T-helper 2 cell treated with Interferon-gamma antibody and Interleukin-4, amounts not matched to agents 100 ng/mL and 5 ng/mL, for 36 hours (primary cell): Measurements from ENCODE around the gene PATL2. TPM values are rescaled to one million over a fixed set of nuclear protein-coding genes. Genes with fewer than 3 reads are reported as not detected.
"Not testable (repeated sequence)": the region's sequence is repeated elsewhere in the genome, so short reads cannot be mapped to it uniquely, and the experiment has no call there.

ENCODE experiments used
- intact Hi-C: fragments of 100-400 bp; cut with micrococcal nuclease; formaldehyde crosslinking; loops from one replicate; pipeline ENCODE4 v1.15.1; 2023
- total RNA-seq: library from RNA; stranded (reverse); gene quantifications from 2 replicates; pipeline ENCODE4 v1.2.3, GENCODE V29; 2022

PATL2 gene
- total RNA-seq, 1 donor from 2014 or later: 22.5 TPM

GRCh38 chr15:44659056-44659455, 52.1 kb downstream of the PATL2 start:
- intact Hi-C loops: no loop called here

- intact Hi-C loops: no loop called here
These were observed 53.7 kb downstream of the PATL2 start for GRCh38 chr15:44657378-44657777.

DNA sequence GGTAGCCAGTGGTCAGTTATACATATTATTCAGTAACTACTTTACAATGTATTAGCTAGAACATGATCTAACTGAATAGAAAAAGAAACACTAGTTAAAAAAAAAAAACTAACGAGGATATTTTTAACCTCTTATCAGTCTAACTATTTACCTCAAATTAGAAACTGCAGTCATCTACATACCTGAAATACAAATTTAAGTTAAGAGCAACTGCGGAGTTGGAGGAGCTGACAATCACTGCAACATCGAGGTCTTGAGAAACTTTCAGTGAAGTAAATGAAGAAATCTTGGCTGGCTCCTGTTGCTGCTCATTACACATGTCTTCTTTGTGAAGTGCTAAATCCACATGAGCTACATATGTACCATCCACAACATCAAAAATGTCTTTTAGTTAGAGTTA, 54.2 kb downstream of the PATL2 start:
- intact Hi-C loops: no loop called here

- intact Hi-C loops: no loop called here
These were observed 54.8 kb downstream of the PATL2 start for GRCh38 chr15:44656298-44656697.

DNA sequence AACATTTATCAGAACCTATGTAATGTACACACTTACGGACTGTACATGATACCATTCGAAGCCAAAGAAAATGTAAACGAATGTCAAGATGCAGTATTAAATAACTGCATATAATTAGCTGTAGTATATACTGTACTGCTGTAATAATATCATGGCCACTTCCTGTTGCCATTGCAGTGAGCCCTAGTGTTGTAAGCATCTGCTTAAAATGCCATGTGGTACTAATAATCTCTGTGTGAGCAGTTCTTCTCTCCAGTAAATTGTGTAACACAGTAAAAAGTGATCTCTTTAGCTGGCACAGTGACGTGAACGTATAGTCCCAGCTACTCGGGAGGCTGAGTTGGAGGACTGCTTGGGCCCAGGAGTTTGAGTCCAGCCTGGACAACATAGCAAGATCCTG, 56.3 kb downstream of the PATL2 start:
- intact Hi-C loops: no loop called here

GRCh38 chr15:44647637-44648036, 63.5 kb downstream of the PATL2 start:
- intact Hi-C loops: no loop called here

DNA sequence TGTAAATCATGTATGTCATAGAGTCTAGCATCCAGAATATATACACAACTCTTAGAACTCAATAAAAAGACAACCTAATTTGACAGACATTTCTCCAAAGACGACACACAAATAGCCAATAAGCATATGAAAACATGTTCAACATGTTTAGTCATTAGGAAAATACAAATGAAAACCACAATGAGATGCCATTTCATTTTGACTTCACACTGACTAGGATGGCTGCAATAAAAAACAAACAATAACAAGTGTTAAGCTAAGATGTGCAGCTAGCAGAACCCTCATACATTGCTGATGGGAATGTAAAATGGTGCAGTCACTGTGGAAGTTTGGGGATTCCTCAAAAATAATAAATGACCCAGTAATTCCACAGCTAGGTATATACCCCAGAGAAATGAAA, 64.1 kb downstream of the PATL2 start:
- intact Hi-C loops: no loop called here

DNA sequence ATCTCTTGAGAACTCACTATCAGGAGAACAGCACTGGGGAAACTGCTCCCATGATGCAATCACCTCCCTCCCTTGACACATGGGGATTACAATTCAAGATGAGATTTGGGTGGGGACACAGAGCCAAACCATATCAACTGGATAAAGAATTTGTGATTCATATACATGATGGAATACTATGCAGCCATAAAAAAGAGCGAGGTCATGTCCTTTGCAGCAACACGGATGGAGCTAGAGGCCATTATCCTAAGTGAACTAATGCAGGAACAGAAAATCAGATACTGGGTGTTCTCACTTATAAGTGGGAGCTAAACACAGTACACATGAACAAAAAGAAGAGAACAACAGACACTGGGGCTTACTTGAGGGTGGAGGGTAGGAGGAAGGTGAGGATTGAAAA, 64.7 kb downstream of the PATL2 start:
- intact Hi-C loops: no loop called here

GRCh38 chr15:44641651-44642050, 69.5 kb downstream of the PATL2 start:
- intact Hi-C loops: no loop called here

DNA sequence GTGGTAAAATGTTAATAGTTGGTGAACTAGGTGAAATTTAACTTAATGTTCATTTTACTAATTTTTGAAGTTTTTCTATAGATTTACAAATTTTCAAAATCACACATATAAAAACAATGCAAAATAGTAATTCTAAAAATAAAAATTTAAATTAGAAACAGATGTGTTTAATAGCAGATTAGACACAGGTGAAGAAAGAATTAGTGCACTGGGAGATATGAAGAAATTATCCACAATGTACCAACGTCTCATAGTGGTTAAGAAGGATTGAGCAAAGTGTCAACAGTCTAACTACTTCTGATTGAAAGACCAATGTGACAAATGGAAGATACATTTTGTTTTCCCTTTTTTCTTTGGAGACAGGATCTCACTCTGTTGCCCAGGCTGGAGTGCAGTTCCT, 74.1 kb downstream of the PATL2 start:
- intact Hi-C loops: no loop called here

GRCh38 chr15:44633603-44634002, 77.5 kb downstream of the PATL2 start:
- intact Hi-C loops: loop anchor here (5.0 kb wide), 1 partner anchor 41 kb away; no protein-coding TSS in a partner anchor

- intact Hi-C loops: not testable (repeated sequence)
These were observed 85.8 kb downstream of the PATL2 start for GRCh38 chr15:44625286-44625685.

DNA sequence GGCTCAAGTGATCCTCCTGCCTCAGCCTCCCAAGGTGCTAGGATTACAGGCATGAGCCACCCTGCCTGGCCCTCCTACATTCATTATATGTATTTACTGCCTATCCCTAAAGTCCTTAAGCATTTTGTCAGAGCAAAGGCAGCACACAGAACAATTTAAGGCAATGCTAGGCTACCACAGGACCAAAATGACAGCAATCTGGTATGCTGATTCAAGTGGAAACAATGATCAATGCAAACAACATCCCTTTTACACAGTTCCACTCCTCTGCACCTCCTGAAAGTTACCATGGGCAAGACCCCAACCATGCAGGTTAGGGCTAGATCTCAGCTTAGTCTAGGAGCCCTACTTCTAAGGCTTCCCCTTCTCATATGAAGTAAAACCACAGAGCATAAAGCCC, 87.9 kb downstream of the PATL2 start:
- intact Hi-C loops: no loop called here

DNA sequence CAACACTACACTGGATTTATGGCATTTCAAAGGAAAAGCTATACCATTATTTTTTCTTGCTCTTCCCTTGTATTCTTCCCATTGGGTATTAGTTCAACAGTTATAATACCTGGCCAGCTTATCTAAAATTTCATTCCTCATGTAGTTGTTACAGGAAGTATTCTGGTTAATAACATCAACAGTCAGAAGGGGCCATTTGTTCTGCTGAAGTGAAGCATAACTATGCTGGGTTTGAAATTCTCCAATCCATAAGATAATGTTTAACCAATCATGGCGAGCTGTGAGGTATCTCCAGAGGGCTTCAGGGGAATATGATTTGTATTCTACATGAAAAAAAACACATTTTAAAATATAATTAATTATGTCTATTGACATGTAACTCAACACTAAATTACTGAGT, 91.0 kb downstream of the PATL2 start:
- intact Hi-C loops: no loop called here

DNA sequence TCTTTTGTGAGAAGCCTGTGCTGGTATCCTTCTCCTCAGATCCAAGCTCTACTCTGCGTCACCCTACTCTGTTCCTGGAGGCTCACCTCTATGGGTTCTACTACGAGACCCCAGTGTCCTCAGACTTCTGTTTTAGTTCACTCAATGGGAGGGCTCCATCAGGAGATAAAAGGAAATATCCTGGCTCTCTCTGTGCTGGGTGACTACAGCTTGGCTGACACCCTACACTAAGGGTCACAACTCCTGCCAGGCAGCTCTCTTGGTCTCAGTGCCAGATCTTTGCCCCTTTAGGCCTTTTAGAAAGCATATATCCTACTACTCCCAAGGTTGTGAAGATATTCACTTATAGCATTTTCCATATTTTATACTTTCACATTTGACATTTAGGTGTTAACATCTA, 94.1 kb downstream of the PATL2 start:
- intact Hi-C loops: no loop called here

Other genes starting within 250 kb of the PATL2 start
- gene EIF3J, start 174.2 kb downstream of the PATL2 start, total RNA-seq: 96.3 and 102 TPM in 2 replicates
- gene SPG11, start 47.7 kb downstream of the PATL2 start, total RNA-seq: 72.2 and 76.7 TPM in 2 replicates
- 6,268 and 6,270 TPM in 2 replicates for gene B2M, start 194 bp upstream of the PATL2 start, total RNA-seq
- 55.7 and 66.2 TPM in 2 replicates for gene TRIM69, start 25.2 kb upstream of the PATL2 start, total RNA-seq
- gene TERB2, start 245.4 kb upstream of the PATL2 start, total RNA-seq: not detected in 2 replicates